NB4 (cell line): Measurements from ENCODE around the gene RPS28.

Source experiments
- DNase-seq: peaks from one replicate; pipeline ENCODE4 v3.0.0; 2010; ENCODE audit warnings: low read depth
- H3K4me3 ChIP-seq: one replicate; pipeline ENCODE4 v1.5.1; 2011; ENCODE audit warnings: mild to moderate bottlenecking, low read depth, low read length, moderate library complexity
- MYC ChIP-seq: IDR thresholded peaks from 2 replicates; pipeline ENCODE4 v1.6.1; 2011; ENCODE audit warnings: low read depth, low read length
- POLR2A ChIP-seq: IDR thresholded peaks from 2 replicates; pipeline ENCODE4 v1.6.1; 2011; ENCODE audit warnings: mild to moderate bottlenecking; ENCODE audit not compliant: insufficient read length; ENCODE audit errors: extremely low read depth
- TF ChIP-seq, protein P1 (sequence below): IDR thresholded peaks from 2 replicates; pipeline ENCODE4 v1.6.1; 2011; ENCODE audit warnings: low read depth, low read length
- TF ChIP-seq, protein P2 (sequence below): IDR thresholded peaks from one replicate; pipeline ENCODE4 v1.5.1; 2012; ENCODE audit warnings: low read depth, low read length

Gene RPS28

GRCh38 chr19:8363803-8364771, 42.8 kb downstream of the RPS28 start, which contains the start of gene ANGPTL4:
Gene ANGPTL4, plus strand, starts transcription at chr19:8364155. Its CDS starts 167 bp downstream, at chr19:8364322.
- peak; percentile 86 for DNase-seq
- peak within 1 kb of the TSS; percentile 41 for H3K4me3 ChIP-seq
- TF ChIP-seq, protein P1, sequence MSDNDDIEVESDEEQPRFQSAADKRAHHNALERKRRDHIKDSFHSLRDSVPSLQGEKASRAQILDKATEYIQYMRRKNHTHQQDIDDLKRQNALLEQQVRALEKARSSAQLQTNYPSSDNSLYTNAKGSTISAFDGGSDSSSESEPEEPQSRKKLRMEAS = no peak
- TF ChIP-seq POLR2A (no peak), MYC (no peak)
- TF ChIP-seq, protein P2, sequence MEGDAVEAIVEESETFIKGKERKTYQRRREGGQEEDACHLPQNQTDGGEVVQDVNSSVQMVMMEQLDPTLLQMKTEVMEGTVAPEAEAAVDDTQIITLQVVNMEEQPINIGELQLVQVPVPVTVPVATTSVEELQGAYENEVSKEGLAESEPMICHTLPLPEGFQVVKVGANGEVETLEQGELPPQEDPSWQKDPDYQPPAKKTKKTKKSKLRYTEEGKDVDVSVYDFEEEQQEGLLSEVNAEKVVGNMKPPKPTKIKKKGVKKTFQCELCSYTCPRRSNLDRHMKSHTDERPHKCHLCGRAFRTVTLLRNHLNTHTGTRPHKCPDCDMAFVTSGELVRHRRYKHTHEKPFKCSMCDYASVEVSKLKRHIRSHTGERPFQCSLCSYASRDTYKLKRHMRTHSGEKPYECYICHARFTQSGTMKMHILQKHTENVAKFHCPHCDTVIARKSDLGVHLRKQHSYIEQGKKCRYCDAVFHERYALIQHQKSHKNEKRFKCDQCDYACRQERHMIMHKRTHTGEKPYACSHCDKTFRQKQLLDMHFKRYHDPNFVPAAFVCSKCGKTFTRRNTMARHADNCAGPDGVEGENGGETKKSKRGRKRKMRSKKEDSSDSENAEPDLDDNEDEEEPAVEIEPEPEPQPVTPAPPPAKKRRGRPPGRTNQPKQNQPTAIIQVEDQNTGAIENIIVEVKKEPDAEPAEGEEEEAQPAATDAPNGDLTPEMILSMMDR = no peak

GRCh38 chr19:8366121-8366581, 44.9 kb downstream of the RPS28 start:
- no peak for DNase-seq
- TF ChIP-seq, protein P1 = no peak
- no peak for TF ChIP-seq POLR2A
- no peak for TF ChIP-seq MYC
- TF ChIP-seq, protein P2 = no peak
- H3K4me3 ChIP-seq = no peak overlapping the region

DNA sequence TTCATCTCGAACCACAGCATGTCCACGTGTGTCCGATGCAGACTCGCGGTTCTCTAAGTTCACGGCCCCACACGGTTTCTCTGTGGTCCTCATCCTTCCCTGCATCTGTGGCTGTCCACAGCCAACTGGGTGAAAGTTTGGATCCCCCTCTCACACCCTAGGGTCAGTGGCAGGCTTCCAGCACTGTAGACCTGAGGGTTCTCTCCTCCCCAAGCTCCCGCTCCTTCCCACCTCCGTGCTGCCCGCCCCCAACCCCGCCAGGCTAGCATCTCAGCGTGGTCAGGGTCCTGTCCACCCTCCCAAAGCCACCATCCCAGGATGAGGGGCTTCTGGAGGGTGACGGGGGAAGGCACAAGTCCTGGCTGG, 45.6 kb downstream of the RPS28 start:
- no peak overlapping the region for H3K4me3 ChIP-seq
- TF ChIP-seq, protein P2 = no peak
- TF ChIP-seq POLR2A (no peak), MYC (no peak)
- TF ChIP-seq, protein P1 = no peak
- peak; percentile 32 for DNase-seq

DNA sequence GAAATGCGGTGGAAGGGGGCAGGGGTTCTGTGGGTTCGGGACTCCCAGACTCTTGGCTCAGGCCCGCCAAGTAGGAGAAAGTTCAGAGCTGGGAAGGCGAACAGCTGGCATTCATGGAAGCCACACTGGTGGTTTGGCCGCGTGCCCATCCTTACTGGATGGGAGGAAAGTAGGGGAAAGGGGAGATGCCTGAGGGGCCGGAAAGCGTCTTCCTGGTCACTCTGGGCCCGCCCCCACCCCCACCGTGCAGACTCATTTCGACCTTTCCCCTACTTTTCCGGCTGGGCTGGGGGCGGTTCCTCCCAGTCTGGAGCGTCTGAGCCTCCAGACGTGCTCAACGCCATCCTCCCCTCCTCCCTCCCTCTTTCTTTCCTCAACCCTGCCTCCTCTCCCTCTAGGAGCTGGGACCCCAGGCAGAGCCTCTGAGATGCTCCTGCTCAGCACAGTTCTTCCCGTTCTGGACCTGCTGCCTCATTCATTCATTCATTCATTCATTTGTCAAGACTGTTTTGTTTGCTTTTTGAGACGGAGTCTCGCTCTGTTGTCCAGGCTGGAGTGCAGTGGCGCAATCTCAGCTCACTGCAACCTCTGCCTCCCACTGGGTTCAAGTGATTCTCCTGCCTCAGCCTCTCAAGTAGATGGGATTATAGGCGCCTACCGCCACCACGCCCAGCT, 46.2 kb downstream of the RPS28 start:
- peak; percentile 55 for DNase-seq
- TF ChIP-seq POLR2A = no peak
- TF ChIP-seq, protein P2 = no peak
- no peak for TF ChIP-seq MYC
- TF ChIP-seq, protein P1 = no peak
- H3K4me3 ChIP-seq = no peak overlapping the region

GRCh38 chr19:8370176-8371010, 49.1 kb downstream of the RPS28 start:
- no peak overlapping the region for H3K4me3 ChIP-seq
- no peak for TF ChIP-seq POLR2A
- TF ChIP-seq MYC = no peak
- TF ChIP-seq, protein P1 = no peak
- TF ChIP-seq, protein P2 = no peak
- DNase-seq = no peak
